Activated CD8-positive, alpha-beta memory T cell treated with anti-CD3 and anti-CD28 coated beads for 4 hours (primary cell): Measurements from ENCODE around the gene CCSER1.

Experiments used
- DNase-seq, 2 donors: peaks; one replicate each; pipeline ENCODE4 v3.0.0-alpha.2; 2020; ENCODE audit warnings: low read depth in 2 of 2

Gene CCSER1

GRCh38 chr4:90545380-90545779 lies 418.2 kb downstream of the CCSER1 start:
- DNase-seq = no peak

GRCh38 chr4:90546114-90546513 lies 418.9 kb downstream of the CCSER1 start:
- DNase-seq = no peak

- DNase-seq = no peak
These were observed 443.4 kb downstream of the CCSER1 start for GRCh38 chr4:90570615-90571014.

- DNase-seq = no peak
These were observed 445.8 kb downstream of the CCSER1 start for GRCh38 chr4:90572996-90573395.

- DNase-seq = no peak
These were observed 448.2 kb downstream of the CCSER1 start for GRCh38 chr4:90575371-90575770.

- no peak for DNase-seq
These were observed 453.1 kb downstream of the CCSER1 start for GRCh38 chr4:90580326-90580725.

GRCh38 chr4:90582087-90582486 lies 454.9 kb downstream of the CCSER1 start:
- no peak for DNase-seq

- DNase-seq = no peak
These were observed 456.9 kb downstream of the CCSER1 start for GRCh38 chr4:90584051-90584450.

- no peak for DNase-seq
These were observed 458.8 kb downstream of the CCSER1 start for GRCh38 chr4:90585961-90586360.

- no peak for DNase-seq
These were observed 459.6 kb downstream of the CCSER1 start for GRCh38 chr4:90586799-90587198.

- DNase-seq = no peak
These were observed 470.7 kb downstream of the CCSER1 start for GRCh38 chr4:90597927-90598326.

- no peak for DNase-seq
These were observed 471.5 kb downstream of the CCSER1 start for GRCh38 chr4:90598741-90599140.

GRCh38 chr4:90602726-90603125 lies 475.5 kb downstream of the CCSER1 start:
- no peak for DNase-seq

GRCh38 chr4:90603540-90603939 lies 476.3 kb downstream of the CCSER1 start:
- no peak for DNase-seq

GRCh38 chr4:90606781-90607180 lies 479.6 kb downstream of the CCSER1 start:
- DNase-seq = no peak

- DNase-seq = no peak
These were observed 487.2 kb downstream of the CCSER1 start for GRCh38 chr4:90614371-90614770.

- no peak for DNase-seq
These were observed 493.9 kb downstream of the CCSER1 start for GRCh38 chr4:90621080-90621479.

- no peak for DNase-seq
These were observed 497.6 kb downstream of the CCSER1 start for GRCh38 chr4:90624781-90625180.

GRCh38 chr4:90641861-90642599 lies 514.8 kb downstream of the CCSER1 start:
- DNase-seq = no peak

GRCh38 chr4:90643156-90643555 lies 516.0 kb downstream of the CCSER1 start:
- no peak for DNase-seq

GRCh38 chr4:90648311-90648710 lies 521.1 kb downstream of the CCSER1 start:
- DNase-seq = no peak

- no peak for DNase-seq
These were observed 521.6 kb downstream of the CCSER1 start for GRCh38 chr4:90648791-90649190.

GRCh38 chr4:90660672-90661071 lies 533.5 kb downstream of the CCSER1 start:
- DNase-seq = no peak

- DNase-seq = no peak
These were observed 543.0 kb downstream of the CCSER1 start for GRCh38 chr4:90670183-90670582.
